B cell (primary cell): ENCODE measurements around the gene IGFALS. TPM values are rescaled to one million over a fixed set of nuclear protein-coding genes. Genes with fewer than 3 reads are reported as not detected.

Source experiments
- ATAC-seq: fragments of 200-7000 bp; cut with Tn5 transposase; one replicate; pipeline ENCODE4 v1.10.0; 2021; ENCODE audit warnings: low read depth, mild to moderate bottlenecking, moderate number of reproducible peaks, moderate library complexity
- CTCF ChIA-PET: fragments of 350-600 bp; sonication (Branson Sonifier 250); formaldehyde crosslinking; loops from one replicate; lab custom pipeline; 2021; ENCODE audit warnings: antibody characterized with exemption, inconsistent platforms; lab: Charles Lee
- POLR2A ChIA-PET: fragments of 350-600 bp; sonication (Branson Sonifier 250); formaldehyde crosslinking; loops from one replicate; lab custom pipeline; 2021; ENCODE audit warnings: antibody characterized with exemption; lab: Charles Lee
- DNase-seq: peaks from one replicate; pipeline ENCODE4 v3.0.0; 2013
- H2AFZ ChIP-seq: 2 replicates; pipeline ENCODE4 v1.6.1; 2012; ENCODE audit warnings: mild to moderate bottlenecking, low read depth, low read length; ENCODE audit not compliant: insufficient read depth, poor library complexity, severe bottlenecking
- H3K27ac ChIP-seq, 2 donors: 1 replicate in 1 of 2; 2 replicates in 1 of 2; pipeline ENCODE4 v1.5.1; 2012 to 2013; ENCODE audit warnings: low read length in 2 of 2, mild to moderate bottlenecking in 2 of 2, moderate library complexity in 1 of 2
- H3K27me3 ChIP-seq, 4 experiments: fragments of 200-600 bp in 1 of 4; sonication (generic) in 1 of 4; replicated peaks in 1 of 4; 1 replicate in 2 of 4; 2 replicates in 2 of 4; pipeline versions ENCODE4 v1.6.1 to v1.7.0; 2013 to 2016; ENCODE audit warnings: low read length in 3 of 4, mild to moderate bottlenecking in 2 of 4, mixed read lengths in 1 of 4, moderate library complexity in 1 of 4; ENCODE audit not compliant: insufficient read depth in 4 of 4, control insufficient read depth in 3 of 4; ENCODE audit errors: control extremely low read depth in 1 of 4
- H3K36me3 ChIP-seq, 2 experiments: replicated peaks in 1 of 2; 1 replicate in 1 of 2; 2 replicates in 1 of 2; pipeline versions ENCODE4 v1.6.1 to v1.7.1; 2013; ENCODE audit warnings: low read length in 1 of 2; ENCODE audit not compliant: insufficient read depth in 2 of 2, control insufficient read depth in 1 of 2; ENCODE audit errors: control extremely low read depth in 1 of 2, extremely low read depth in 1 of 2
- H3K4me1 ChIP-seq, 2 donors: fragments of 200-600 bp in 1 of 2; sonication (generic) in 1 of 2; 1 replicate in 1 of 2; 2 replicates in 1 of 2; pipeline versions ENCODE4 v1.5.1 to v1.6.1; 2013 to 2017; ENCODE audit warnings: low read length in 2 of 2; ENCODE audit not compliant: control insufficient read depth in 2 of 2, insufficient read depth in 2 of 2
- H3K4me2 ChIP-seq: replicated peaks from 2 replicates; pipeline ENCODE3; 2012; ENCODE audit warnings: mild to moderate bottlenecking, low read depth, low read length; ENCODE audit not compliant: poor library complexity, severe bottlenecking
- H3K4me3 ChIP-seq, 5 experiments: fragments of 200-600 bp in 1 of 5; sonication (generic) in 1 of 5; 1 replicate in 3 of 5; 2 replicates in 2 of 5; pipeline versions ENCODE4 v1.5.1 to v1.7.0; 2011 to 2016; ENCODE audit warnings: low read length in 4 of 5, mild to moderate bottlenecking in 4 of 5, low read depth in 2 of 5, control low read depth in 1 of 5, moderate library complexity in 1 of 5; ENCODE audit not compliant: insufficient read depth in 1 of 5; ENCODE audit errors: control extremely low read depth in 1 of 5, extremely low read depth in 1 of 5
- H3K79me2 ChIP-seq: fragments of 200-600 bp; sonication (generic); one replicate; pipeline ENCODE4 v1.6.0; 2016; ENCODE audit warnings: low read length; ENCODE audit not compliant: control insufficient read depth, insufficient read depth
- H3K9ac ChIP-seq: fragments of 200-600 bp; sonication (generic); 2 replicates; pipeline ENCODE4 v1.6.1; 2017; ENCODE audit warnings: mild to moderate bottlenecking, low read length, moderate library complexity
- H3K9me3 ChIP-seq, 3 donors: one replicate each; pipeline versions ENCODE4 v1.6.1 to v1.7.1; 2013; ENCODE audit warnings: low read length in 2 of 3; ENCODE audit not compliant: control insufficient read depth in 2 of 3, insufficient read depth in 1 of 3; ENCODE audit errors: control extremely low read depth in 1 of 3
- H4K20me1 ChIP-seq: 2 replicates; pipeline ENCODE4 v1.6.0; 2012; ENCODE audit warnings: mild to moderate bottlenecking, low read length; ENCODE audit not compliant: insufficient read depth, control insufficient read depth, poor library complexity, severe bottlenecking
- H3K27ac Mint-ChIP-seq: one replicate; pipeline ENCODE4 v1.8.0; 2021; ENCODE audit warnings: mixed read lengths
- H3K27me3 Mint-ChIP-seq: one replicate; pipeline ENCODE4 v1.8.0; 2021; ENCODE audit warnings: mixed read lengths
- H3K4me1 Mint-ChIP-seq: one replicate; pipeline ENCODE4 v1.8.0; 2021; ENCODE audit warnings: mixed read lengths
- H3K4me3 Mint-ChIP-seq: one replicate; pipeline ENCODE4 v1.8.0; 2021; ENCODE audit warnings: mixed read lengths
- H3K9me3 Mint-ChIP-seq: one replicate; pipeline ENCODE4 v1.8.0; 2022; ENCODE audit warnings: mixed read lengths; ENCODE audit not compliant: insufficient read depth
- CTCF ChIP-seq: fragments of 200-600 bp; IDR thresholded peaks from one replicate; pipeline ENCODE4 v1.8.0; 2022; ENCODE audit warnings: antibody characterized with exemption, mild to moderate bottlenecking
- EZH2 ChIP-seq: IDR thresholded peaks from 2 replicates; pipeline ENCODE4 v1.6.1; 2012; ENCODE audit warnings: borderline replicate concordance, low read depth, mild to moderate bottlenecking, moderate library complexity, low read length; ENCODE audit not compliant: insufficient read depth, poor library complexity, severe bottlenecking
- WGBS: methylation state at CpG from one replicate; pipeline ENCODE4 v1.1.5; 2013; ENCODE audit warnings: missing lambda C conversion rate; ENCODE audit not compliant: insufficient coverage; 5-methylcytosine and 5-hydroxymethylcytosine counted together
- intact Hi-C: fragments of 100-400 bp; cut with micrococcal nuclease; formaldehyde crosslinking; loops from one replicate; pipeline ENCODE4 v1.10.0; 2022
- polyA minus RNA-seq: library from RNA; depleted of rRNA, polyadenylated mRNA; stranded (reverse); fragments of >200 nt; gene quantifications from 2 replicates; pipeline ENCODE4 v1.2.3, GENCODE V29; 2012
- polyA plus RNA-seq: library from polyadenylated mRNA; depleted of rRNA; stranded (reverse); fragments of >200 nt; gene quantifications from 2 replicates; pipeline ENCODE4 v1.2.3, GENCODE V29; 2012
- total RNA-seq, 2 donors: library from RNA; stranded (reverse); fragments of 120-200 nt in 1 of 2; gene quantifications; 1 replicate in 1 of 2; 2 replicates in 1 of 2; pipeline versions ENCODE4 v1.2.3 to v1.2.4, GENCODE V29; 2013 to 2022

Gene IGFALS
- 0.22 TPM in 1 of 2 replicates, not detected in the other for total RNA-seq
- total RNA-seq (2013) = 0.16 TPM
- polyA plus RNA-seq = 0.49 and 0.63 TPM in 2 replicates
- polyA minus RNA-seq = 0.51 and 0.71 TPM in 2 replicates

DNA sequence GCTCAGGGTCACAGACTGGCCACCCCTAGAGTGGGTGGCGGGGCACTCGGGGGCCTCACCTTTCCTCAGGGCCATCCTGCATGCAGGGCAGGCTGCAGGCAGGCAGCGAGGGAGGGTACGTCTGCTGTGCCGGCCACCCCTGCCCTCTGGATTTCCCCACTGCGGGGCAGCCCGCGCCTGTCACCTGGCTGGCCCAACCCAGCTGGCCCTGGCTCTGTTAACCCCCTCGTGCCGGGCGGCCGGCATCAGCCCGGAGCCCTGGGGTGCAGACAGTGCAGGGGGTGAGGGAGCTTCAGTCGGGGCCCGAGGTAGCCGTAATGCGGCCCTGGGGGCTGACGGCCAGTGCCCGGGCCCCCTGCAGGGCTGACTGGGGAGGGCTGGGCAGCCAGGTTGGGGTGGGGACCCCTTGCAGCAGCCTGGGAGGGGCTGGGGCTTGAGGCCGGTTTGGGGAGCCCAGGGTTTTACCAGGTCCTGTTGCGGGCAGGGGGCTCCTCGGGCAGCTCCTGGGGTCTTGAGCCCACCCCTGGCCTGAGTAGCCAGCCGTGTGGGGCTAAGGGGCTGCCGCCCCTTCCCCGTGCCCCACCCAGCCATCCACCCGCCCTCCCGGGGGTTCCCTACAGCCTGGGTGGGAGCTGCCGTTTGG lies at the start of gene IGFALS:
TSS of gene IGFALS (minus strand) at position 128 of the 643 bp plus-strand sequence. CDS start at position 75, 53 bp downstream.
- Histone ChIP-seq H3K4me3 (no peak within 1 kb of the TSS), H3K4me1 (no peaks in the 10 kb centered on the region), H3K36me3 (peaks cover 0 to 11% of the 10 kb centered on the region in 2 experiments), H4K20me1 (peaks cover 3% of the 10 kb centered on the region), H3K9me3 (peaks cover 0 to 19% (median 7%) of the 10 kb centered on the region in 3 donors), H3K79me2 (peaks cover 14% of the 10 kb centered on the region), H3K4me2 (no peak within 1 kb of the TSS), H2AFZ (no peak within 1 kb of the TSS), H3K27ac (no peak within 1 kb of the TSS), H3K9ac (no peak within 1 kb of the TSS), H3K27me3 (no peaks in the 10 kb centered on the region)
- WGBS = 93% methylated on average over 28 of the region's 28 CpGs
- Mint-ChIP-seq H3K27me3 (no peaks in the 10 kb centered on the region), H3K27ac (no peak within 1 kb of the TSS), H3K9me3 (peaks cover 2% of the 10 kb centered on the region), H3K4me1 (no peaks in the 10 kb centered on the region), H3K4me3 (no peak within 1 kb of the TSS)
- intact Hi-C loops = no loop called here
- TF ChIP-seq EZH2 (no peak), CTCF (no peak)
- no peak for DNase-seq
- ChIA-PET POLR2A (no interaction called here), CTCF (no interaction called here)
- ATAC-seq = no peak

- CTCF ChIA-PET = no interaction called here
- no peak overlapping the region for H3K4me3 ChIP-seq
- no peaks in the 10 kb centered on the region for H3K36me3 ChIP-seq
- H3K9me3 ChIP-seq = no peaks in the 10 kb centered on the region
- no peaks in the 10 kb centered on the region for H4K20me1 ChIP-seq
- no peaks in the 10 kb centered on the region for H3K27me3 ChIP-seq
- DNase-seq (no peak), ATAC-seq (no peak)
- H2AFZ ChIP-seq = no peak overlapping the region
- no peak overlapping the region for H3K27ac ChIP-seq
- Mint-ChIP-seq H3K27me3 (no peaks in the 10 kb centered on the region), H3K4me3 (no peak overlapping the region), H3K27ac (no peak overlapping the region), H3K4me1 (no peaks in the 10 kb centered on the region), H3K9me3 (no peaks in the 10 kb centered on the region)
- no peak overlapping the region for H3K9ac ChIP-seq
- intact Hi-C loops = no loop called here
- POLR2A ChIA-PET = no interaction called here
- no peak for TF ChIP-seq EZH2
- TF ChIP-seq CTCF = no peak
- H3K79me2 ChIP-seq = no peaks in the 10 kb centered on the region
- H3K4me2 ChIP-seq = no peak overlapping the region
- 82% methylated on average over 9 of the region's 9 CpGs for WGBS
- no peaks in the 10 kb centered on the region for H3K4me1 ChIP-seq
Observed at GRCh38 chr16:1839554-1839953, 46.0 kb upstream of the IGFALS start.
